ENCODE data around the gene MEP1A.

DNA sequence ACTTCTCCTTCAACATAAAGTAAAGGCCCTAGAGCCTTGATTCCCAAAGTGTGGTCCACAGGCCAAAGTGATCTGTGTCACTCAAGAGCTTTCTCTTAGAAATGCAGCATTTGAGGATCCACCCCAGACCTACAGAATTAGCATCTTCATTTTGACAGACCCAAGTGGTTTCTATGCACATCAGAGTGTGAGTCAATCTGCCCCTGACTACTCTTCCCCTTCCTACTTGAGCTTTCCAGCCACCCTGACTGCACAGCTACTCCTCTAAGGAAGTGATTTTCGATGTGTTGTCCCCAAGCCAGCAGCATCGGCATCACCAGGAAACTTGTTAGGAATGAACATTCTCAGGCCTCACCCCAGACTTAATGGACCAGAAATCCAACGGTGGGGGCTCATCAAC is 2.6 kb downstream of the MEP1A start:
- TF ChIP-seq, protein P1, sequence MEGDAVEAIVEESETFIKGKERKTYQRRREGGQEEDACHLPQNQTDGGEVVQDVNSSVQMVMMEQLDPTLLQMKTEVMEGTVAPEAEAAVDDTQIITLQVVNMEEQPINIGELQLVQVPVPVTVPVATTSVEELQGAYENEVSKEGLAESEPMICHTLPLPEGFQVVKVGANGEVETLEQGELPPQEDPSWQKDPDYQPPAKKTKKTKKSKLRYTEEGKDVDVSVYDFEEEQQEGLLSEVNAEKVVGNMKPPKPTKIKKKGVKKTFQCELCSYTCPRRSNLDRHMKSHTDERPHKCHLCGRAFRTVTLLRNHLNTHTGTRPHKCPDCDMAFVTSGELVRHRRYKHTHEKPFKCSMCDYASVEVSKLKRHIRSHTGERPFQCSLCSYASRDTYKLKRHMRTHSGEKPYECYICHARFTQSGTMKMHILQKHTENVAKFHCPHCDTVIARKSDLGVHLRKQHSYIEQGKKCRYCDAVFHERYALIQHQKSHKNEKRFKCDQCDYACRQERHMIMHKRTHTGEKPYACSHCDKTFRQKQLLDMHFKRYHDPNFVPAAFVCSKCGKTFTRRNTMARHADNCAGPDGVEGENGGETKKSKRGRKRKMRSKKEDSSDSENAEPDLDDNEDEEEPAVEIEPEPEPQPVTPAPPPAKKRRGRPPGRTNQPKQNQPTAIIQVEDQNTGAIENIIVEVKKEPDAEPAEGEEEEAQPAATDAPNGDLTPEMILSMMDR (IDR thresholded peaks at IDR 0.05; ENCODE audit: insufficient read depth, low read length, poor library complexity, severe bottlenecking): no peak
- TF ChIP-seq EZH2phosphoT487 (conservative IDR thresholded peaks at IDR 0.05; ENCODE audit: low read length): no peak
